Suppressor macrophage (primary cell): ENCODE data around the gene MPRIP.

Source experiments
- DNase-seq, 4 experiments: peaks; one replicate each; pipeline ENCODE4 v3.0.0-alpha.2; 2020 to 2022

Gene MPRIP

GRCh38 chr17:17050346-17051345 is 8.4 kb downstream of the MPRIP start:
- DNase-seq: no peak

DNA sequence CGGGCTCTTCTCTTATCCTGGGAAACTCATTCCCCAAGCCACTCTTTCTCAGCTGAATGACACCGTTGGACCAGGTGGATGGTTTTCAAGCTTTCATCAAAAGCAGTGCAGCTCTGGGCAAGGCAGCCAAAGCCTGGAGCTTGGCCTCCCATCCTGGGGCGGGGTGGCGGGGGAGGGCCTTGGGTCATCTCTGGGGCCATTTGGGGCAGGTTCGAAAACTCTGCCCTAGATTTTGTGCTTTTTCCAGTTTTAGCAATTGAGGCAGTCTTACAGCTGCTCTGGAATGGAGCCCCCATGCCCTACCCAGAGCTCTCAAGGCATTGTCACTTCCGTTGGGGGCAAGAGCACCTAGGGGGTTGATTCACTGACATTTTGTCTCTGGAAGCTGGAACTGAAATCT is 9.1 kb downstream of the MPRIP start:
- no peak for DNase-seq

- DNase-seq: peak; percentile 57 to 76 (median 70)
Observed at GRCh38 chr17:17051791-17052461, 9.7 kb downstream of the MPRIP start.

GRCh38 chr17:17052462-17053221 is 10.4 kb downstream of the MPRIP start:
- peak; percentile 35 to 51 (median 44) for DNase-seq

DNA sequence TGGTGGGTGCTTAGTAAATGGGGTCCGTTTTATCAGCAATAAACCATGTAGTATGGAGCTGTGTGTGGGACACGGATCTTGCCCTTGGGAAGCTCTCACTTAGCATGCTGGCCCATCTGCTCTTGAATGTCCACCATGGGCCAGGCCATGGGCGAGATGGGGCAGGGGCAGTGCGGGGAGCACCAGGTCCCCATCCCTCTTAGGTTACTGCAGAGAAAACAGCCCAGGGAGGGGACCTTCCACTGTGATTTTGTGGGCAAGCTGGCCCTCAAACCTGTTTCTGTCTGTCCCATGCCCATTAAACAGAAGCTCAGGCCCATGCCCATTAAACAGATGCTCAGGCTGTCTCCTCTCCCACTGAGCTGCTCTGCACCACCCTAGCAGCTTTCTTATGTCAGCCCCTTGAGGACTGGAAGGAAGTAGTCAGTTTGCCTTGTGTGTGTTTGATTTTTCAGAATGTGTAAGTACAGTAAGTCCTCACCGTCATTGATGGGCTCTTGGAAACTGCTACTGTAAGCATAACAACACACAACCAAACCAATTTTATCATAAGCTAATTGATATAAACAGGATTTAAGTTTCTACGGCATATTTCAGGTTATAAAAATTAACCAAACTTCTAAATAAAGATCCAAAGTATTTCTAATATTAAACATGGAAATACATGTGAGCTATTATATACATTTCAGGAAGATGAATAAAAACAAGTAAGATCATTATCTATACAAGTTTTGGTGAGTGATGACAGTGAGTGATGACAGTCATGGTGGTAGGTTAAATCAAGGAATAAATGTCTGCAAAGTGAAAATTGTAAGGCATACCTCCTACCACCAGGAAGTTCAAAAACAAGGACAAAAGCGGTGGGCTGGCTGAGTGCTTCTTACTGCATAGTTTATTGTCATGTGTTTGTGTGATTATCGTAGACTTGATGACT is 11.5 kb downstream of the MPRIP start:
- DNase-seq: no peak

DNA sequence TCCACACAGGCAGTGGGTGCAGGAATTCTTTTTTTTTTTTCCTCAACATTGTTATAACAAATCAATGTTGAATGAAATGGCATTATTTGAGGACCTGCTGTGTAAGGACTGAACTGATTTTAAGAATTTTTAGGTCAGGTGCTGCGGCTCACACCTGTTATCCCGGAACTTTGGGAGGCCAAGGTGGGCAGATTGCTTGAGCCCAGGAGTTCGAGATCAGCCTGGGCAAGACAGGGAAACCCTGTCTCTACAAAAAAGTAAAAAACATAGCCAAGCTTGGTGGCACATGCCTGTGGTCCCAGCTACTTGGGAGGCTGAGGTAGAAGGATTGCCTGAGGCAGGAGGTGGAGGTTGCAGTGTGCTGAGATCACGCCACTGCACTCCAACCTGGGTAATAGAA is 12.4 kb downstream of the MPRIP start:
- no peak for DNase-seq

DNA sequence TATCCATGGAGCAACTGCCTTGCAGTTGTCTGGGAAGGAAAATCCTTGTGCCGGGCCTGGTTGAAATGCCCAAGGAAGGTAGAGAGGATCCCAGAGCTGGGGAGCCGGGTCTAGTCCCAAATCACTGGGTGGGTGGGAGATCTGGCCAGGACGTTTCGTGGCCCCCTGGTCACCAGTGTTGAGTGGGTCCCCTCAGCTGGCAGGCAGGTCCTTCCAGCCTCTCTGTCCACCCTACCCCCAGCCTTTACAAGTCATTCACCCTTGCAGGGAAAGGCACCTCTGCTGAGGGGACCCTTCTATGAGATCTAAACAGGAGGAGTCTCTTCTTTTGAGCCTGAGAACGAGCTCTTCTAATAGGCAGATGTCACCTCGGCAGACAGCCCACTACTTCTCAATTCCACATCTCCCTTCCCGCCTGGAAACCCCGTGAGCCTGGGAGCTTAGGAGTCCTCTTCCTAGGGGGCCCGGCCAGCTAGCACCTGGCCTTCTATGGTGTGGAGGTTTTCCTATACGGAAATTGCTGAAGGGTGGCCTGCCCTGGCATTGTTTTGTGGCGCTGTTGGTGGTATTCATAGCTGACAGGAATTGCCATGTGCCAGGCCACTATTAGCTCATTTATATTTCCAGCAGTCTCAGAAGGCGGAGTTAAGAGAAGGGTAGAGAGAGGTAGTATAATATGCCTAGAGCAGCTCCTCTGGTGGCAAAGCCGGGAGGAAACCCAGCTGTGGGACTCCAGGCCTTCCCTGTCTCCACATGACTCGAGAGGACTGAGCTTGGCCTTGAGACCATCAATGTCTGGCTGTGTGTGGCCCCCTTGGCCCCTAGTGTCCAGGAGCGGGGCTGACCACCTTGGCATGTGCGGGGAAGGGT is 13.3 kb downstream of the MPRIP start:
- DNase-seq: no peak

DNA sequence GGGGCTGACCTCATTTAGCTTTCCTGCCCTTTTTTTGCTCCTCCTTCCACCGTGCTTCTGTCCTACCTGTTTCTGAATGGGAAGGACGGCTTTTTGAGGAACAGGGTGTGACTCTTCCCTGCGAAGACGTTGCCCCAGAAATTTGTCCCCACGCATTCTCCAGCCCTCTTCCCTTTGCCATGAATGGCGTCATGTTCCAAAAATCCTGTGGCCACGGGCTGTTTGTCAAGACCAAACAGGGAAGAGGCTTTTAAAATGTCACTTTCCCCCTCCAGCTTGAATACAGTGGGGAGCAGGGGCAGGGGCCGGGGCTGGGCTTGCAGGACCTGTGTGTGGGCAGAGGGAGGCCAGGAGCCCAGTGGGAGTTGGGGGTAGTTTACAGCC is 13.9 kb downstream of the MPRIP start:
- DNase-seq: peak in 3 of 4 experiments; percentile 40 to 45 (median 42)

GRCh38 chr17:17057057-17057551 is 14.8 kb downstream of the MPRIP start:
- no peak for DNase-seq

- DNase-seq: no peak
Observed at GRCh38 chr17:17058304-17058703, 16.0 kb downstream of the MPRIP start.

GRCh38 chr17:17059301-17059890 is 17.1 kb downstream of the MPRIP start:
- no peak for DNase-seq

- no peak for DNase-seq
Observed at GRCh38 chr17:17060001-17060922, 18.0 kb downstream of the MPRIP start.

- no peak for DNase-seq
Observed at GRCh38 chr17:17060930-17061329, 18.7 kb downstream of the MPRIP start.

GRCh38 chr17:17061516-17061915 is 19.3 kb downstream of the MPRIP start:
- DNase-seq: no peak

- no peak for DNase-seq
Observed at GRCh38 chr17:17062356-17062755, 20.1 kb downstream of the MPRIP start.

- DNase-seq: peak; percentile 53 to 71 (median 64)
Observed at GRCh38 chr17:17062866-17063265, 20.6 kb downstream of the MPRIP start.

DNA sequence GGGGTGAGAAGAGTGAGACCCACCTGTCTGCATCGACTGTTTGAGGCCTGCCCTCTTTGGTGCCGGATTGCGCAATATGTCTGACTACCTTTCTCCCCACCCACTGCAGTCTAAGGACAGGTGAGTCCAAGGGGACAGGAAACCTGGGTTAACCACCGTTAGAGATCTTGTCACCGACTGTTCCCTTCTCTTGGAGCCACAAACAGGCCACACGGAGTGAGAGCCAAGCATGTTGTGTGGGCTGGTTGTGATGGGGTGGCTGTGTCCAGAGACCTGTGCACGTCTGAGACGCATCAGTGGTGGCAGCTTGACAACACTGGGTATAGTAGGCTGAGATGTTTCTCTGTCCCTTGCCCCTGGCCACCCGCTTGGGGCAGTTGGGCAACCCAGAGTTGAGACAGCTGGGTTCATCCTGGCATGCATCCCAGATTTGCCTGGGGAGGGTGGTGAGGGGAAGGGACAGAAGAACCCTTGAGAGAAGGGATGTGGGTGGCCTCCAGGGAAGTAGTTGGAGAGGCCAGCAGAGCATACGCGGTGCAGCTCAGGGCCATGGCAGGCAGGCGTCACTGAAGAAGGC is 21.4 kb downstream of the MPRIP start:
- peak; percentile 91 to 93 (median 91) for DNase-seq

- no peak for DNase-seq
Observed at GRCh38 chr17:17064322-17064721, 22.1 kb downstream of the MPRIP start.

GRCh38 chr17:17066021-17066420 is 23.8 kb downstream of the MPRIP start:
- peak; percentile 25 to 75 (median 55) for DNase-seq
